K562 (cell line): ENCODE results near the gene DENND6B. TPM values are rescaled to one million over a fixed set of nuclear protein-coding genes. Genes with fewer than 3 reads are reported as not detected.

Source experiments
- EP300 ChIP-seq: IDR thresholded peaks from 2 replicates; pipeline ENCODE4 v1.6.1; 2012; ENCODE audit warnings: low read length, improper control_type of control experiment
- ETS1 ChIP-seq: conservative IDR thresholded peaks from 2 replicates; pipeline ENCODE4 v1.6.1; 2011; ENCODE audit warnings: low read depth, mild to moderate bottlenecking, low read length; ENCODE audit not compliant: control insufficient read depth
- GABPB1 ChIP-seq: sonication (generic); formaldehyde crosslinking; IDR thresholded peaks from 2 replicates; pipeline ENCODE4 v1.8.0; 2022; ENCODE audit warnings: mild to moderate bottlenecking, missing genetic modification reagents
- KAT8 ChIP-seq: fragments of 450-650 bp; IDR thresholded peaks from 2 replicates; pipeline ENCODE4 v1.6.1; 2016; ENCODE audit warnings: low read depth, mild to moderate bottlenecking
- KLF10 ChIP-seq: fragments of 250-450 bp; sonication (Bioruptor Pico); IDR thresholded peaks from 2 replicates; pipeline ENCODE4 v1.6.1; 2021; ENCODE audit warnings: matching md5 sums
- MEF2D ChIP-seq: conservative IDR thresholded peaks from 2 replicates; pipeline ENCODE4 v1.6.1; 2016; ENCODE audit warnings: low read depth, missing genetic modification characterization, missing compliant biosample characterization
- MTA3 ChIP-seq: fragments of 450-650 bp; formaldehyde crosslinking; IDR thresholded peaks from 2 replicates; pipeline ENCODE4 v1.6.1; 2017; ENCODE audit warnings: mild to moderate bottlenecking, borderline replicate concordance
- NCOA6 ChIP-seq: fragments of 450-650 bp; IDR thresholded peaks from 2 replicates; pipeline ENCODE4 v1.6.1; 2017; ENCODE audit warnings: mild to moderate bottlenecking
- NEUROD1 ChIP-seq: fragments of 150-350 bp; IDR thresholded peaks from 2 replicates; pipeline ENCODE4 v1.6.1; 2014; ENCODE audit warnings: borderline replicate concordance, low read length, low read depth; ENCODE audit not compliant: partially characterized antibody
- PRDM10 ChIP-seq: fragments of 450-650 bp; IDR thresholded peaks from 2 replicates; pipeline ENCODE4 v1.6.1; 2018; ENCODE audit not compliant: partially characterized antibody
- SMARCE1 ChIP-seq: fragments of 450-650 bp; IDR thresholded peaks from 2 replicates; pipeline ENCODE4 v1.7.1; 2016; ENCODE audit warnings: mild to moderate bottlenecking
- SNIP1 ChIP-seq: fragments of 450-650 bp; IDR thresholded peaks from 2 replicates; pipeline ENCODE4 v1.7.1; 2017; ENCODE audit warnings: low read depth, mild to moderate bottlenecking
- TRIM24 ChIP-seq, 2 experiments: fragments of 450-650 bp; IDR thresholded peaks; 2 replicates each; pipeline ENCODE4 v1.6.1; 2016
- polyA plus RNA-seq, 8 experiments: library from polyadenylated mRNA; depleted of rRNA in 4 of 8; stranded (reverse) in 5 of 8; unstranded in 3 of 8; fragments of >200 nt; fragmentation: Nextera tagmentation in 2 of 8; fragmentation: Illumina TruSeq in 1 of 8; extraction: Ambion mirVana in 2 of 8; extraction: Trizol in 1 of 8; gene quantifications; 2 replicates each; pipeline versions ENCODE4 v1.2.1 to v1.2.3, GENCODE V29; 2011 to 2014; ENCODE audit warnings: inconsistent platforms in 1 of 8, missing spikeins in 1 of 8
- total RNA-seq, 7 experiments: library from RNA; depleted of rRNA in 6 of 7; stranded (reverse); fragments of >200 nt in 6 of 7; fragmentation: Illumina TruSeq in 2 of 7; extraction: Trizol in 2 of 7; gene quantifications; 2 replicates each; pipeline versions ENCODE4 v1.2.1 to v1.2.3, GENCODE V29; 2011 to 2021; ENCODE audit warnings: low replicate concordance in 1 of 7
- TF ChIP-seq, protein P1 (sequence below), 2 experiments: fragments of 450-650 bp in 1 of 2; sonication (generic) in 1 of 2; formaldehyde crosslinking in 1 of 2; IDR thresholded peaks; 2 replicates each; pipeline versions ENCODE4 v1.7.1 to v1.9.0; 2016 to 2022; ENCODE audit warnings: inconsistent platforms in 1 of 2, mild to moderate bottlenecking in 1 of 2, missing genetic modification reagents in 1 of 2

The DENND6B gene
- total and polyA plus RNA-seq, 9 of the 15 experiments (the other 6 are each of a cell fraction or from before 2014, with no cell fraction given) = 0.07 to 3.7 (median 1.5) TPM

GRCh38 chr22:50318698-50319411 is 8.0 kb downstream of the DENND6B start (continued):
- TF ChIP-seq NCOA6 (no peak), SMARCE1 (peak; percentile 73; the same call in 1 of the 2 replicates), MEF2D (tag) (no peak), MTA3 (no peak), KAT8 (no peak), PRDM10 (peak; percentile 28), KLF10 (CRISPR knock-in tag) (no peak), TRIM24 (IDR thresholded peaks at IDR 0.05) (peak in 1 of 2 experiments; percentile 39; a peak in 1 of 4 replicates), ETS1 (no peak), SNIP1 (no peak), GABPB1 (peak; percentile 59; the same call in 1 of the 2 replicates), EP300 (peak; percentile 52; the same call in 1 of the 2 replicates), NEUROD1 (peak; percentile 33)
- TF ChIP-seq, protein P1, sequence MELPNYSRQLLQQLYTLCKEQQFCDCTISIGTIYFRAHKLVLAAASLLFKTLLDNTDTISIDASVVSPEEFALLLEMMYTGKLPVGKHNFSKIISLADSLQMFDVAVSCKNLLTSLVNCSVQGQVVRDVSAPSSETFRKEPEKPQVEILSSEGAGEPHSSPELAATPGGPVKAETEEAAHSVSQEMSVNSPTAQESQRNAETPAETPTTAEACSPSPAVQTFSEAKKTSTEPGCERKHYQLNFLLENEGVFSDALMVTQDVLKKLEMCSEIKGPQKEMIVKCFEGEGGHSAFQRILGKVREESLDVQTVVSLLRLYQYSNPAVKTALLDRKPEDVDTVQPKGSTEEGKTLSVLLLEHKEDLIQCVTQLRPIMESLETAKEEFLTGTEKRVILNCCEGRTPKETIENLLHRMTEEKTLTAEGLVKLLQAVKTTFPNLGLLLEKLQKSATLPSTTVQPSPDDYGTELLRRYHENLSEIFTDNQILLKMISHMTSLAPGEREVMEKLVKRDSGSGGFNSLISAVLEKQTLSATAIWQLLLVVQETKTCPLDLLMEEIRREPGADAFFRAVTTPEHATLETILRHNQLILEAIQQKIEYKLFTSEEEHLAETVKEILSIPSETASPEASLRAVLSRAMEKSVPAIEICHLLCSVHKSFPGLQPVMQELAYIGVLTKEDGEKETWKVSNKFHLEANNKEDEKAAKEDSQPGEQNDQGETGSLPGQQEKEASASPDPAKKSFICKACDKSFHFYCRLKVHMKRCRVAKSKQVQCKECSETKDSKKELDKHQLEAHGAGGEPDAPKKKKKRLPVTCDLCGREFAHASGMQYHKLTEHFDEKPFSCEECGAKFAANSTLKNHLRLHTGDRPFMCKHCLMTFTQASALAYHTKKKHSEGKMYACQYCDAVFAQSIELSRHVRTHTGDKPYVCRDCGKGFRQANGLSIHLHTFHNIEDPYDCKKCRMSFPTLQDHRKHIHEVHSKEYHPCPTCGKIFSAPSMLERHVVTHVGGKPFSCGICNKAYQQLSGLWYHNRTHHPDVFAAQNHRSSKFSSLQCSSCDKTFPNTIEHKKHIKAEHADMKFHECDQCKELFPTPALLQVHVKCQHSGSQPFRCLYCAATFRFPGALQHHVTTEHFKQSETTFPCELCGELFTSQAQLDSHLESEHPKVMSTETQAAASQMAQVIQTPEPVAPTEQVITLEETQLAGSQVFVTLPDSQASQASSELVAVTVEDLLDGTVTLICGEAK (IDR thresholded peaks at IDR 0.05) = 0 out of 2 replicates have a peak, but pooled peaks have one; percentile 34
- TF ChIP-seq, protein P1 (CRISPR knock-in tag; IDR thresholded peaks at IDR 0.05) = no peak
